ENCODE data around the gene ITGA11.

ITGA11 gene

DNA sequence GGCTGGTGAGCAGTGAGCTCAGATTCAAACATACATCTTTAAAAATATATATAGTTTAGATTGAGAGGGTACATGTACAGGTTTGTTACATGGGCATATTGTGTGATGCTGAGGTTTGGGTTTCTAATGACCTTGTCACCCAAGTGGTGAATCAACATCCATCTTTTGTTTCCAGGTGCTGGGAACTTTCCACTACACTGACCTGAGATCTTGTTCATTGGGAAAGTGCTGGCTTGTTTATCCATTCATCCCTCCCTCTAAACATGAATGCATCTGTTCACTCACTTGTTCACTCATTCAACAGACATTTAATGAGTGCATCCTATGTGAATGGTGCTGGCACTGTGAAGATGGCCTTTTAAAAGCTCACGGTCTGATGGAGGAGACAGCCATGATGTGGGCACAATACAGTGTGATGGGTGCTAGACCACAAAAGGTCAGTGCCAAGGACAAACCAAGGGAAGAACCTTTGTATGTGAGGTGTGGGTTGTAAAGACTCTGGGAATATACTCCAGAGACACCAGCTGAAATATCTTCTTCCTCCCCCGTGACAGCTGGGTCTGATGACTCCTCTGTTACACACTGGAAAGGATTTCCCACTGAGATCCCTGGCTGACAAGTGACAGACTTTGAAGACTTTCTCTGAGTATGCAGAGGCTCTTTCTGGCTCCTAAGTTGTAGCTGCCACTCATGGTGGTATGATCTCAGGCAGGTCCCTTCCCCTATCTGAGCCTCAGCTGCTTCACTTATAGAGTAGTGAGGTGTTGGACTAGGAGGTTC is 16.2 kb upstream of the ITGA11 start:
- Histone ChIP-seq H3K27ac (ENCODE audit: low read depth, low read length) (no peak overlapping the region), H3K36me3 (ENCODE audit: insufficient read depth, low read length) (no peaks in the 10 kb centered on the region), H3K27me3 (ENCODE audit: insufficient read depth, low read length) (peaks cover 52% of the 10 kb centered on the region), H3K79me2 (ENCODE audit: control insufficient read depth, insufficient read depth, low read length, unreplicated experiment) (no peaks in the 10 kb centered on the region), H3K4me1 (ENCODE audit: control insufficient read depth, insufficient read depth, low read length, unreplicated experiment) (no peaks in the 10 kb centered on the region), H2AFZ (ENCODE audit: low read length, unreplicated experiment) (no peak overlapping the region), H3K4me3 (ENCODE audit: low read depth, low read length) (no peak overlapping the region)

DNA sequence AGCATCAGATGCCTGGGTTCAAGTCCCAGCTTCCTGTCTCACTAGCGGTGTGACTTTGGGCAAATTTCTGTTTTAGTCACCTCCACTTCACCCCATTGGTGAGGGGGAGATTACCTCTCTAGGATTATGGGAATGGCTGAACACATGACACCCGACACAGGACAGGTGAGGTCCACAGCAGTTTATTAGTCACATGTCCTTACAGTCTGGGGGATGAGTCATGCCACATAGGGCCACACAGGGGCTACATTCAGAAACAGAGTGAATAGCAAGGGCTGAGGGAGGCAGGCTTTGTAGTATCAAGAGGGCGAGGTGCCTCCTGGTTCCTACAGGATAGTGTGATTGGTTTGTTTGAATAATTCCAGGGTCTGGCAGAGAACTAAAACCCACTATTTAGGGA is 15.2 kb upstream of the ITGA11 start:
- no peaks in the 10 kb centered on the region for H3K36me3 ChIP-seq (ENCODE audit: insufficient read depth, low read length)
- no peak overlapping the region for H2AFZ ChIP-seq (ENCODE audit: low read length, unreplicated experiment)
- H3K4me1 ChIP-seq (ENCODE audit: control insufficient read depth, insufficient read depth, low read length, unreplicated experiment) = no peaks in the 10 kb centered on the region
- no peaks in the 10 kb centered on the region for H3K79me2 ChIP-seq (ENCODE audit: control insufficient read depth, insufficient read depth, low read length, unreplicated experiment)
- no peak overlapping the region for H3K4me3 ChIP-seq (ENCODE audit: low read depth, low read length)
- no peak overlapping the region for H3K27ac ChIP-seq (ENCODE audit: low read depth, low read length)
- peaks cover 49% of the 10 kb centered on the region; the same call in 1 of the 2 replicates for H3K27me3 ChIP-seq (ENCODE audit: insufficient read depth, low read length)

DNA sequence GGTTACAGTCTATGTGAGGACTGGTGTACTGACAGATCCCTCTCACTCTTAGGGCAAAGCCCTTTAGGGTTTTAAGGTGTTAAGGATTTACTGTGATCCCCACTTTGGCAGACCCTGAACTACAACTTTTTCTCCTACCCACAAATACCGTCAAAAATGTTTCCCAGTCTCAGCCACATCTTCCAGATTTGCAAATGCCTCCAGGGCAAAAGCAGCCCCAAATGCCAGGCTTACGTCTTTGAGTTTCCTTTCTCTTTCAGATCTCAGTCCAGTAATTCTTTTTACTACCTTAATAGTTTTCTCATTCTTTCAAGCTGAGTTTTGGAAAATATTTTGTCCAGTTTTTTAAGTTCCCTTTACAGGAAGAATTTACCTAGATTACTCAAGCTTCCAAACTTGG is 13.4 kb upstream of the ITGA11 start:
- Histone ChIP-seq H3K79me2 (ENCODE audit: control insufficient read depth, insufficient read depth, low read length, unreplicated experiment) (no peaks in the 10 kb centered on the region), H3K4me1 (ENCODE audit: control insufficient read depth, insufficient read depth, low read length, unreplicated experiment) (no peaks in the 10 kb centered on the region), H3K27ac (ENCODE audit: low read depth, low read length) (no peak overlapping the region), H3K4me3 (ENCODE audit: low read depth, low read length) (no peak overlapping the region), H2AFZ (ENCODE audit: low read length, unreplicated experiment) (no peak overlapping the region), H3K36me3 (ENCODE audit: insufficient read depth, low read length) (no peaks in the 10 kb centered on the region), H3K27me3 (ENCODE audit: insufficient read depth, low read length) (peaks cover 38% of the 10 kb centered on the region; the same call in 1 of the 2 replicates)

DNA sequence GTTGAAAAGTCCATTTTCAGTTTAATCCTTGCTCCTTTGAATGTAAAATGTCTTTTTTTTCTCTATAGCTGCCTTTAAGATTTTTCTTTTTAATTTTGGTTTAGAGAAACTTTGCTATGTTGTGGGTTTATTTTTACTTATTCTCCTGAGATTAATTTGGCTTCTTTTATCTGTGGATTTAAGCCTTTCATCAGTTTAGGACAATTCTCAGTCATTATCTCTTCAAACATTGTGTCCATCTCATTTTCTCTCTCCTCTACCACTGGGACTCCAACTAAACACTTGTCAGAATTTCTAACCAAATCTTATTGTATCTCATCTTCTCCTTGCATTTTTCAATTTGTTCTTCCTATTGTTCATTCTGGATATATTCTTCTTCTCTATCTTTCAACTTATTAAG is 12.4 kb upstream of the ITGA11 start:
- Histone ChIP-seq H2AFZ (ENCODE audit: low read length, unreplicated experiment) (no peak overlapping the region), H3K79me2 (ENCODE audit: control insufficient read depth, insufficient read depth, low read length, unreplicated experiment) (no peaks in the 10 kb centered on the region), H3K4me1 (ENCODE audit: control insufficient read depth, insufficient read depth, low read length, unreplicated experiment) (no peaks in the 10 kb centered on the region), H3K36me3 (ENCODE audit: insufficient read depth, low read length) (no peaks in the 10 kb centered on the region), H3K27ac (ENCODE audit: low read depth, low read length) (no peak overlapping the region), H3K4me3 (ENCODE audit: low read depth, low read length) (no peak overlapping the region), H3K27me3 (ENCODE audit: insufficient read depth, low read length) (peaks cover 36% of the 10 kb centered on the region; the same call in 1 of the 2 replicates)

DNA sequence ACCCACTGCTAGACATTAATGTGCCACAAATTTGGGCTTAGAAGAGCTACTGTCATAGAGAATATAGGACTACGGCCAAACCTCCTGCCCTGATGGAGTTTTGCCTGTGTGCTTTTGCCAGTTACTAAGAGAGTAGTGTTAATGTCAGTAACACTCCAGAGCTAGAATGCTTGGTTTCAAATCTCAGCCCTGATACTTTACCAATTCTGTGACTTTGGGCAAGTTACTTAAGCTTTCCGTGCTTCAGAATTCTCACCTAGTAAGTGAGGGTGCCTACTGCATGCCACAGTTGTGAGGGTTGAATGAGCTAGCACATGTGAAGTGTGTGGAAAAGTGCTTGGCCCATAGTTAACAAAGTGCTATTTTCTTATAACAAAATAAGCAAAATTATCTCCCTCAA is 10.9 kb upstream of the ITGA11 start:
- H3K27ac ChIP-seq (ENCODE audit: low read depth, low read length) = no peak overlapping the region
- H3K79me2 ChIP-seq (ENCODE audit: control insufficient read depth, insufficient read depth, low read length, unreplicated experiment) = no peaks in the 10 kb centered on the region
- H3K4me3 ChIP-seq (ENCODE audit: low read depth, low read length) = no peak overlapping the region
- no peaks in the 10 kb centered on the region for H3K4me1 ChIP-seq (ENCODE audit: control insufficient read depth, insufficient read depth, low read length, unreplicated experiment)
- no peak overlapping the region for H2AFZ ChIP-seq (ENCODE audit: low read length, unreplicated experiment)
- no peaks in the 10 kb centered on the region for H3K36me3 ChIP-seq (ENCODE audit: insufficient read depth, low read length)
- peaks cover 47% of the 10 kb centered on the region; the same call in 1 of the 2 replicates for H3K27me3 ChIP-seq (ENCODE audit: insufficient read depth, low read length)

DNA sequence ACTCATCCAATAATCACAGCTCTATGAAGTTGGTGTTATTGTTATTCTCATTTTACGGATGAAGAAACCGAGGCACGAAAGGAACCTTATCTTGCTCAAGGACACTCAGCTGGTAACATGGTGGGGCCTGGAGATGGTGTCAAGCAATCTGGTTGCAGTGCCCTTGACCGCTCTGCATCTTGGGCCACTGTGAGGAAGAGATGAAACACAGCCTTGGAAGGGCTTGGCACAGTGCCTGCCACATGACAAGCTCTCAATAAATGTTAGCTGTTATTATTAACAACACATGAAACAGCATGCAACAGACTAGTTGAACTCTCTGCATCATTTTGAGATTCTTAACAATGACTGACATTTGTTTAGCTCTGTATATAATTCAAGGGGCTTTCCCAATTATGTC is 10.1 kb upstream of the ITGA11 start:
- Histone ChIP-seq H2AFZ (ENCODE audit: low read length, unreplicated experiment) (no peak overlapping the region), H3K4me3 (ENCODE audit: low read depth, low read length) (no peak overlapping the region), H3K79me2 (ENCODE audit: control insufficient read depth, insufficient read depth, low read length, unreplicated experiment) (no peaks in the 10 kb centered on the region), H3K27me3 (ENCODE audit: insufficient read depth, low read length) (peaks cover 50% of the 10 kb centered on the region; the same call in 1 of the 2 replicates), H3K4me1 (ENCODE audit: control insufficient read depth, insufficient read depth, low read length, unreplicated experiment) (no peaks in the 10 kb centered on the region), H3K36me3 (ENCODE audit: insufficient read depth, low read length) (no peaks in the 10 kb centered on the region), H3K27ac (ENCODE audit: low read depth, low read length) (no peak overlapping the region)

DNA sequence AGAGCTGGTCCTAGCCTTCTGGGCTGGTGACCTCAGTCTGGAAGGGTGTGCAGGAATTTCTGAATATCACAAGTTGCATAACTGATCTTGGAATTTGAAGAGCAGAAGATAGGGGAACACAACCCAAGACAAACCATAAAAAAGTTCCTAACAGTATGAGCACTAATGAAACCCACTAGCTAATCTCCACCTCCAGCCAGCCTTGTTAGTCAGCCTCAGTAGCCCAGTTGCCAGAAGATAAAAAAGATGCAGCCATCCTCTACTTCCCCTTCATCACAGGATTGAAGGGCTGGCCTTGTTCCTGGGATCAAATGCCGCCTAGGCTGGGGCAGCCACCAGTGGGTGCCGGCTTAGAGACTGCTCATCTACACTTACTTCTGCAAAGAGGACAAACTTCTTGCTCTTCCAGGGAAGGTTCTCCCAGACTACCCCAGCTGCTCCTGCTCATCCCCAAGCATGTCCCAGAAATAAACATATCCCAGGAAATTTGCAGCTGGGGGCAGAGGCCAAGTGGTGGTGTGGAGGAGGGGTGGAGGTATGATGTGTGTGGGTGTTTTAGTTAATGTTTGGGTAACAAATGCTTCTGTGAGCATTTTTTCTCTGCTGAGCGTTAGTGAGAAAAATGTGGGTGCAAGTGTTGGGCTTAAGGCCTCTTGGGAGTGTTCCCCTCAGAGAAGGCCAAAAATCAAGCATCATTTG is 9.2 kb upstream of the ITGA11 start:
- H3K4me1 ChIP-seq (ENCODE audit: control insufficient read depth, insufficient read depth, low read length, unreplicated experiment) = no peaks in the 10 kb centered on the region
- H3K36me3 ChIP-seq (ENCODE audit: insufficient read depth, low read length) = no peaks in the 10 kb centered on the region
- no peak overlapping the region for H3K27ac ChIP-seq (ENCODE audit: low read depth, low read length)
- no peak overlapping the region for H2AFZ ChIP-seq (ENCODE audit: low read length, unreplicated experiment)
- no peaks in the 10 kb centered on the region for H3K79me2 ChIP-seq (ENCODE audit: control insufficient read depth, insufficient read depth, low read length, unreplicated experiment)
- H3K27me3 ChIP-seq (ENCODE audit: insufficient read depth, low read length) = peaks cover 50% of the 10 kb centered on the region; the same call in 1 of the 2 replicates
- no peak overlapping the region for H3K4me3 ChIP-seq (ENCODE audit: low read depth, low read length)

DNA sequence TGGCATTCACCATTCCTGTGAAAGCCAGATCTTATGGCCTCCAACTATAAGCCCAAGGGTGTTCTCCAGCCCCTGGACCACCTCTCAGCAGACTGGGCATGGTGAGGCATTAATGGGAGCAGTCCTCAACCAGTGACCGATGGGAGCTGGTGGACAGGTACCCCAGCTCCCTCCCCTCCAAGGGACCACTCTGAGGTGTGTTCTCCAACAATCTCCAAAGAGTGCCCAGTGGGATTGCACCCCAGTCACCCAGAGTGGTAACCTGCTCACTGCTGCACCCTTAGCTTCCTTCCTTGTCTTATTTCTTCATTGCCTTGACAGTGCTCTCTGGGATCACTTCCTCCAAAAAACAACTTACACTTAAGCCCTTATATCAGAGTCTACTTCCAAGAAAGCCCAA is 8.2 kb upstream of the ITGA11 start:
- Histone ChIP-seq H2AFZ (ENCODE audit: low read length, unreplicated experiment) (no peak overlapping the region), H3K4me1 (ENCODE audit: control insufficient read depth, insufficient read depth, low read length, unreplicated experiment) (no peaks in the 10 kb centered on the region), H3K4me3 (ENCODE audit: low read depth, low read length) (no peak overlapping the region), H3K36me3 (ENCODE audit: insufficient read depth, low read length) (no peaks in the 10 kb centered on the region), H3K27me3 (ENCODE audit: insufficient read depth, low read length) (peaks cover 44% of the 10 kb centered on the region; the same call in 1 of the 2 replicates), H3K27ac (ENCODE audit: low read depth, low read length) (no peak overlapping the region), H3K79me2 (ENCODE audit: control insufficient read depth, insufficient read depth, low read length, unreplicated experiment) (no peaks in the 10 kb centered on the region)

DNA sequence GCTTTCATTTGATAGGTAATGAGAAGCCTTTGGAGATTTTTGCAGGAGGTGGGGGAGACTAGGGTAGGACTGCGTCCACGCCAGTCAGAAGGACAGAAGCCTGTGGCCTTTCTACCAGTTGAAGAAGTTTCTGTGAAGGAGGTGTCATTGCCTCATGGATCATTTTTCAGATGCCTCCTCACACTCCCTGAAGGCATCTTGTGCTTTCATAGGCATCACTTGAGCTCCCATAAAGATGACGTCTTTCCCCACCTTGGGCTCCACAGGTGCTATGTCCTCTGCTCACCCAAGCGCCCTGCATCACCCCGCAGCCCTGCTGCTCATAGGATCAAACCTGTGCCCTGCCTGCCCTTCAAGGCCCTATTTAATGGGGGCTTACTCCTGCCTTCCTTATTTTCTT is 7.5 kb upstream of the ITGA11 start:
- Histone ChIP-seq H3K27ac (ENCODE audit: low read depth, low read length) (no peak overlapping the region), H3K36me3 (ENCODE audit: insufficient read depth, low read length) (no peaks in the 10 kb centered on the region), H3K4me1 (ENCODE audit: control insufficient read depth, insufficient read depth, low read length, unreplicated experiment) (no peaks in the 10 kb centered on the region), H3K27me3 (ENCODE audit: insufficient read depth, low read length) (peaks cover 49% of the 10 kb centered on the region), H3K79me2 (ENCODE audit: control insufficient read depth, insufficient read depth, low read length, unreplicated experiment) (no peaks in the 10 kb centered on the region), H3K4me3 (ENCODE audit: low read depth, low read length) (no peak overlapping the region), H2AFZ (ENCODE audit: low read length, unreplicated experiment) (no peak overlapping the region)

DNA sequence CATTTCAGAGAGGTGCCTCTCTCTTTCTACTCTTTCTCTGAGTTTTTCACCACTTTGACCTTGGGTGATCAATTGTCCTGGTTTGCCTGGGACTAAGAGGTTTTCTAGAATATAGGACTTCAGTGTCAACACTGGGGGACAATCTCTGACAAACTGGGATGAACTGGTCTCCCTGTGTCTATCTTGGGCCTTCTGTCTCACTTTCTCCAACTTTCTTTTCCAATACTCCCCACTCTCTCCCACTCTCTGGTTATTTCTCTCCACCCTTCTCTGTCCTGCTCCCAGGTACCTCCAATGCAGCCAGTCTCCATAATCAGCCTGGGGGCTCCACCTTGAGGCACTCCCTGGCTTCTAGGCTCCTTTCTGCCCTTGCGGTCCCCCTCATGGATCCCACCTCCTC is 4.7 kb upstream of the ITGA11 start:
- Histone ChIP-seq H3K27me3 (ENCODE audit: insufficient read depth, low read length) (peaks cover 68% of the 10 kb centered on the region), H3K36me3 (ENCODE audit: insufficient read depth, low read length) (no peaks in the 10 kb centered on the region), H3K4me3 (ENCODE audit: low read depth, low read length) (no peak overlapping the region), H3K4me1 (ENCODE audit: control insufficient read depth, insufficient read depth, low read length, unreplicated experiment) (no peaks in the 10 kb centered on the region), H2AFZ (ENCODE audit: low read length, unreplicated experiment) (no peak overlapping the region), H3K79me2 (ENCODE audit: control insufficient read depth, insufficient read depth, low read length, unreplicated experiment) (no peaks in the 10 kb centered on the region), H3K27ac (ENCODE audit: low read depth, low read length) (no peak overlapping the region)

DNA sequence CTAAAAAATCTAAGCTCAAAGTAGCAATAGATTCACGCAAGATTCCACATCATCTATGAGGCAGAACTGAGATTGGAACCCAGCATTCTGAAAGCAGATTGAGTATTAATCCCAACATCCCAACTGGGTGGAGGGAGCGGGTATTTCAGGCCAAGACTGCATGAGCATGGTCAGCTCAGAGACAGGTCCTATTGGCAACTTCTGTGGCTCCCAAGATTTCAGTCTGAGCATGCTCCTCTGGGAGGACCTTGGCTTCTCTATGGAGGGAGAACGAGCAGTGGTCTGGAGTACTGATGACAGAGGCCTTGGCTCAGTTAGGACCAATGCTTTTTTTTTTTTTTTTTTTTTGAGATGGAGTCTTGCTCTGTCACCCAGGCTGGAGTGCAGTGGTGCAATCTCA is 4.0 kb upstream of the ITGA11 start:
- Histone ChIP-seq H3K4me1 (ENCODE audit: control insufficient read depth, insufficient read depth, low read length, unreplicated experiment) (no peaks in the 10 kb centered on the region), H3K4me3 (ENCODE audit: low read depth, low read length) (no peak overlapping the region), H3K79me2 (ENCODE audit: control insufficient read depth, insufficient read depth, low read length, unreplicated experiment) (no peaks in the 10 kb centered on the region), H3K27ac (ENCODE audit: low read depth, low read length) (no peak overlapping the region), H3K36me3 (ENCODE audit: insufficient read depth, low read length) (no peaks in the 10 kb centered on the region), H2AFZ (ENCODE audit: low read length, unreplicated experiment) (no peak overlapping the region), H3K27me3 (ENCODE audit: insufficient read depth, low read length) (peaks cover 75% of the 10 kb centered on the region)

Measured in ACC112 (cell line).